PC-3 (cell line): Measurements from ENCODE around the gene SLC2A4RG.

Experiments
- CTCF ChIP-seq: fragments of 300-600 bp; sonication (generic); conservative IDR thresholded peaks from 2 replicates; pipeline ENCODE4 v1.5.1; 2017; ENCODE audit warnings: antibody characterized with exemption, low read depth, mild to moderate bottlenecking, low read length
- EZH2 ChIP-seq: fragments of 300-600 bp; sonication (generic); IDR thresholded peaks from one replicate; pipeline ENCODE4 v1.6.1; 2017; ENCODE audit warnings: antibody characterized with exemption, mild to moderate bottlenecking, low read length; ENCODE audit not compliant: unreplicated experiment
- EZH2phosphoT487 ChIP-seq: fragments of 300-600 bp; sonication (generic); IDR thresholded peaks from 2 replicates; pipeline ENCODE4 v1.6.1; 2018; ENCODE audit warnings: mild to moderate bottlenecking, antibody characterized with exemption, low read length, borderline replicate concordance

- no peak for TF ChIP-seq CTCF
- no peak for TF ChIP-seq EZH2
- no peak for TF ChIP-seq EZH2phosphoT487
These were observed 3.5 kb upstream of the SLC2A4RG start, which contains the start of gene LIME1 for GRCh38 chr20:63735859-63736718.
